MM.1S (cell line): ENCODE measurements around the gene CTPS2.

Source experiments
- DNase-seq: peaks from one replicate; pipeline ENCODE4 v3.0.0-alpha.2; 2015
- H2AFZ ChIP-seq: fragments of 300-600 bp; sonication (generic); 2 replicates; pipeline ENCODE4 v1.6.0; 2016; ENCODE audit warnings: antibody characterized with exemption, low read length
- H3F3A ChIP-seq: fragments of 300-600 bp; sonication (generic); 2 replicates; pipeline ENCODE4 v1.6.1; 2016; ENCODE audit warnings: mild to moderate bottlenecking, antibody characterized with exemption, low read length, moderate library complexity, mixed read lengths; ENCODE audit not compliant: insufficient read depth
- H3K27ac ChIP-seq: fragments of 300-600 bp; sonication (generic); 2 replicates; pipeline ENCODE4 v1.5.1; 2016; ENCODE audit warnings: mild to moderate bottlenecking, low read length
- H3K27me3 ChIP-seq: fragments of 300-600 bp; sonication (generic); replicated peaks from 2 replicates; pipeline ENCODE4 v1.6.0; 2016; ENCODE audit warnings: low read length; ENCODE audit not compliant: insufficient read depth
- H3K36me3 ChIP-seq: fragments of 300-600 bp; sonication (generic); replicated peaks from 2 replicates; pipeline ENCODE4 v1.6.1; 2016; ENCODE audit warnings: mild to moderate bottlenecking, low read length, mixed read lengths; ENCODE audit not compliant: insufficient read depth
- H3K4me1 ChIP-seq: fragments of 300-600 bp; sonication (generic); 2 replicates; pipeline ENCODE4 v1.6.1; 2016; ENCODE audit warnings: low read length, mixed read lengths
- H3K4me2 ChIP-seq: fragments of 300-600 bp; sonication (generic); 2 replicates; pipeline ENCODE4 v1.6.0; 2016; ENCODE audit warnings: low read depth, low read length
- H3K4me3 ChIP-seq: fragments of 300-600 bp; sonication (generic); 2 replicates; pipeline ENCODE4 v1.5.1; 2016; ENCODE audit warnings: low read length, mixed read lengths
- H3K79me2 ChIP-seq: fragments of 300-600 bp; sonication (generic); 2 replicates; pipeline ENCODE4 v1.6.1; 2016; ENCODE audit warnings: mixed run types, low read length, mixed read lengths
- H3K9ac ChIP-seq: fragments of 300-600 bp; sonication (generic); 2 replicates; pipeline ENCODE4 v1.6.1; 2016; ENCODE audit warnings: low read length, mixed read lengths
- H3K9me2 ChIP-seq: fragments of 300-600 bp; sonication (generic); replicated peaks from 2 replicates; pipeline ENCODE4 v1.6.1; 2016; ENCODE audit warnings: mild to moderate bottlenecking, low read length, mixed read lengths; ENCODE audit not compliant: insufficient read depth
- H3K9me3 ChIP-seq: fragments of 300-600 bp; sonication (generic); replicated peaks from 2 replicates; pipeline ENCODE4 v1.6.1; 2016; ENCODE audit warnings: mild to moderate bottlenecking, low read length, mixed read lengths; ENCODE audit not compliant: insufficient read depth
- H4K20me1 ChIP-seq: fragments of 300-600 bp; sonication (generic); 2 replicates; pipeline ENCODE4 v1.6.1; 2016; ENCODE audit warnings: mild to moderate bottlenecking, low read length, moderate library complexity, mixed read lengths; ENCODE audit not compliant: insufficient read depth
- CTCF ChIP-seq: fragments of 300-600 bp; sonication (generic); IDR thresholded peaks from 2 replicates; pipeline ENCODE4 v1.5.1; 2016; ENCODE audit warnings: antibody characterized with exemption, low read length, mixed read lengths
- EZH2 ChIP-seq: fragments of 300-600 bp; sonication (generic); optimal IDR thresholded peaks from 2 replicates; pipeline ENCODE3; 2017; ENCODE audit warnings: low read depth, mild to moderate bottlenecking, antibody characterized with exemption, low read length, mixed read lengths
- EZH2phosphoT487 ChIP-seq: fragments of 300-600 bp; sonication (generic); IDR thresholded peaks from 2 replicates; pipeline ENCODE4 v1.6.1; 2018; ENCODE audit warnings: antibody characterized with exemption, low read length

Gene CTPS2

GRCh38 chrX:16711893-16712547 lies 449 bp downstream of the CTPS2 start:
- H2AFZ ChIP-seq, result peak overlapping the region; percentile 88

GRCh38 chrX:16711219-16711811 lies 1.2 kb downstream of the CTPS2 start:
- Histone ChIP-seq H2AFZ (peak overlapping the region; percentile 88), H4K20me1 (no peaks in the 10 kb centered on the region), H3K4me1 (no peaks in the 10 kb centered on the region), H3K9ac (no peak overlapping the region), H3K9me2 (no peaks in the 10 kb centered on the region), H3K27ac (no peak overlapping the region), H3K27me3 (no peaks in the 10 kb centered on the region), H3K36me3 (no peaks in the 10 kb centered on the region), H3F3A (no peaks in the 10 kb centered on the region), H3K4me3 (peak overlapping the region; percentile 91; the same call in 1 of the 2 replicates), H3K4me2 (peak overlapping the region; percentile 78; the same call in 1 of the 2 replicates), H3K79me2 (no peaks in the 10 kb centered on the region), H3K9me3 (no peaks in the 10 kb centered on the region)
- TF ChIP-seq EZH2phosphoT487, result no peak
- TF ChIP-seq CTCF, result no peak
- no peak for TF ChIP-seq EZH2
- no peak for DNase-seq

More at GRCh38 chrX:16711893-16712547, 449 bp downstream of the CTPS2 start:
- Histone ChIP-seq H3K4me2 (peak overlapping the region; percentile 78), H3K36me3 (no peaks in the 10 kb centered on the region), H3K4me3 (peak overlapping the region; percentile 91), H3K27ac (no peak overlapping the region; the same call in 1 of the 2 replicates), H3F3A (no peaks in the 10 kb centered on the region), H3K9ac (peak overlapping the region; percentile 81), H4K20me1 (no peaks in the 10 kb centered on the region), H3K9me3 (no peaks in the 10 kb centered on the region), H3K27me3 (no peaks in the 10 kb centered on the region), H3K4me1 (no peaks in the 10 kb centered on the region), H3K9me2 (no peaks in the 10 kb centered on the region), H3K79me2 (no peaks in the 10 kb centered on the region)
- no peak for DNase-seq
- TF ChIP-seq EZH2 (no peak), EZH2phosphoT487 (no peak), CTCF (no peak)

GRCh38 chrX:16708016-16708415 lies 4.5 kb downstream of the CTPS2 start:
- no peak overlapping the region for H3K4me3 ChIP-seq
- no peaks in the 10 kb centered on the region for H3F3A ChIP-seq
- no peaks in the 10 kb centered on the region for H3K27me3 ChIP-seq
- H3K4me2 ChIP-seq, result no peak overlapping the region
- no peak for TF ChIP-seq EZH2
- no peak for TF ChIP-seq CTCF
- no peak for TF ChIP-seq EZH2phosphoT487
- no peaks in the 10 kb centered on the region for H3K9me3 ChIP-seq
- no peaks in the 10 kb centered on the region for H3K4me1 ChIP-seq
- H2AFZ ChIP-seq, result no peak overlapping the region
- H3K9me2 ChIP-seq, result no peaks in the 10 kb centered on the region
- DNase-seq, result no peak
- no peaks in the 10 kb centered on the region for H3K36me3 ChIP-seq
- H3K9ac ChIP-seq, result no peak overlapping the region
- no peaks in the 10 kb centered on the region for H4K20me1 ChIP-seq
- H3K27ac ChIP-seq, result no peak overlapping the region
- H3K79me2 ChIP-seq, result no peaks in the 10 kb centered on the region
